CD4-positive, alpha-beta T cell treated with Interleukin-17A for 4 hours (primary cell): Measurements from ENCODE around the gene PTPRK.

ENCODE experiments used
- DNase-seq: peaks from one replicate; pipeline ENCODE4 v3.0.0-alpha.2; 2020; ENCODE audit warnings: mixed read lengths

The PTPRK gene

DNA sequence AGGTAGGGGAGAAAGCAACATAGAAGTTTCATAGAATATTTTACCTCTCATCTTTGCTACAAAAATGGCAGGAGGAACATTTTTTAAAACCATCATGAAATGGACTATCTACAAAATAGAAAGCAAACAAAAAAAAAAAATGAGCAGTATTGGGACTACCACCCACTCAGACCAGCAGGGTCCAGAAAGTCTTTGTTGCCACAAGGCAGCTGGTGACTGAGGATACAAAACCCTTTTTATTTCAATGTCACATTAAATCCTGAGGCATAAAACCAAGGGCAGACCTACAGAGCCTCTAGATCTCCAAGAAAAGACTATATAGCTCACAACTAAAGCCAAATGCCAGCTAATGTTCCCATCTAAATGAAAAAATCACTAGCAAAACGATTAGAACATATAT, 282.2 kb downstream of the PTPRK start:
- DNase-seq, result no peak

- no peak for DNase-seq
These were observed 284.8 kb downstream of the PTPRK start for GRCh38 chr6:128235556-128235955.

DNA sequence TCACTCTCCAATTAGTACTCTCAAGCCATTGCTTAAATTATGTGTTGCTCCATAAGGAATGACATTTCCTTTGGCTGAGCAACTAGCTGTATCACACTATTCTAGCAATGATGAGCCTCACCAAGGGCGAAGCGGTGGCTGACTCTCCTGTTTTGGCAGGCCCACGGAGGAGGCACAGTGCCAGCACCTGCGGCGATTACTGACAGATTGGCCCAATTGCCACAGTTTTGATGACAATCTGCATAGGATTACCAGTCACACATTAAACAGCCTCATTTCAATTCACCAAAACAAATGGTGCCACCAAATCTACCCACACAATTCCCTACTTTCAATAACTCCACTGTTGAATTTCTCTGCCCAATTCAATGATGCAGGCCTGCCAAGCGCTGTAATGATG, 286.9 kb downstream of the PTPRK start:
- DNase-seq, result no peak

GRCh38 chr6:128230267-128230989, 290.0 kb downstream of the PTPRK start:
- DNase-seq, result no peak

GRCh38 chr6:128225612-128226011, 294.8 kb downstream of the PTPRK start:
- no peak for DNase-seq

- no peak for DNase-seq
These were observed 303.5 kb downstream of the PTPRK start for GRCh38 chr6:128216917-128217316.

DNA sequence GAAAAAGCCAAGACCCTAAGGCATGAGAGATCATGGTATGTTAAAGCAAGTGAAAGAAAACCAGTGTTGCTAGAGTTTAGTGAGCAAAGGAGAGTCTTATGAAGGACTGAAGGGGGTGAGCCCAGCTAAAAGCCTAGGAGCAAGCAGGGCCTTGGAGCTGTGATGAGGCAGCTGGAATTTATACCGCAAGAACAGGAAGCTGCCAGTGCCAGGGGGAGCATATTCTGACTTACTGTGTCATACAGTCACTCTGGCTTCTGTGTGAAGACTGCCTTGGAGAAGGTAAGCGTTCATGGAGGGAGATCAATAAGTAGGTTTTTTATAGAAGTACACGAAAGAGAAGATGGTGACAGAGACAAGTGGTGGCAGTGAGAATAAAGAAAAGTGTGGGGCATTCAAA, 310.6 kb downstream of the PTPRK start:
- DNase-seq, result no peak

DNA sequence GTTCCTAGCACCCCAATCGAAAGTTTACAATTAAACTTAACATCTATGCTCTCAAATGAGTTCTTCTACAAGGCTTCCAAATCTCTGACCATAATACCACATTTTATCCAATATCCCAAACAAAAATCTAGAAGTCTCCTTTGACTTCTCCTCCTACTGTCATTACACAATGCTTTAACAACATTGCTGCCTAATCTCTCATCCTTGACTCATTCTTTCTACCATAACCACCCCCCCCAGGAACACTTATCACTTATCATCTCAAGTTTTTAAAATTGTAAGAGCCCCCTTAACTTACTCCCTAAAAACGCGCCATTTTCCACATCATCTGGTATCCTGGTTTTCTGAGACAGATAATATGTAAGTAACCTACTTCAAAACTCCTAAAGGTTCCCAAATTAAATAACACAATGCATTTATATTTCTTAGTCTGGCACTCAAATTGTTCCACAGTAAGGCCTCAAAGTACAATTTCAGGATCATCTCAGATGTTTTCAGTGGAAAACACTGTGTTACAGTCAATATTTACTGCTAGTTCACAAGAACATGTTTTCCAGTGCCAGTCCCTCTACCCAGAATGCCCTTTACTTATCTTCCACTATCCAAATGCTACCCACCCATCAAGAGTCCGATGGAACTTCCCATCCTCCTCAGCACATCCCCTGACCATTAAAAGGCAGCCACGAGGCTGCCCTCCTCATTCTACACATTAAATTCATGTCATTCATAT, 311.4 kb downstream of the PTPRK start:
- no peak for DNase-seq

DNA sequence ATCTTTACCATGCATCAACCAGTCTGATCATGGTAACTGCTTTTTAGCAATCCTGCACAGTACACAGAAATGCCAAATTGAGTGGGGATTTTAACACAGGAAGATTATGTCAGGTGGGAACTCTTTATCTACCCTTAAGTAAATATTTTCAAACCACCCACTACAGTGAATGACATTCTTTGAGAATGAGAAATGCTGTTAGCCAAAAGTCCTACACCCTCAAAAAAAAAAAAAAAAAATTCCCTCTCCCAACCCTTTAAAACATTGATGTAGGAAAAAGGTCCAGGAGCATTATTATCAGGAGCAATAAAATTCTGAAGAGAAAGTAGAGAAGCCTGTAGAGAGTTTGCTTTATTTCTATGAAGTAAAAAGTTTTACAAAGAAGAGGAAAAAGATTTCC, 312.3 kb downstream of the PTPRK start:
- no peak for DNase-seq

GRCh38 chr6:128206610-128207426, 313.6 kb downstream of the PTPRK start:
- no peak for DNase-seq

DNA sequence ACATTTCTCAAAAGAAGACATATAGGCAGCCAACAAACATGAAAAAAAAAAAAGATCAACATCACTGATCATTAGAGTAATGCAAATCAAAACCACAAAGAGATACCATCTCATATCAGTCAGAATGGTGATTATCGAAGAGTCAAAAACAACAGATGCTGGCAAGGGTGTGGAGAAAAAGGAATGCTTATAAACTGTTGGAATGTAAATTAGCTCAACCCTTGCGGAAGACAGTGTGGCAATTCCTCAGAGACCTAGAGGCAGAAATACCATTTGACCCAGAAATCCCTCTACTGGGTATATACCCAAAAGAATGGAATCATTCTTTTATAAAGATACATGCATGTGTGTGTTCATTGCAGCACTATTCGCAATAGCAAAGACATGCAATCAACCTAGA, 315.8 kb downstream of the PTPRK start:
- no peak for DNase-seq

GRCh38 chr6:128202169-128202765, 318.1 kb downstream of the PTPRK start:
- DNase-seq, result no peak

GRCh38 chr6:128200789-128201188, 319.6 kb downstream of the PTPRK start:
- no peak for DNase-seq

DNA sequence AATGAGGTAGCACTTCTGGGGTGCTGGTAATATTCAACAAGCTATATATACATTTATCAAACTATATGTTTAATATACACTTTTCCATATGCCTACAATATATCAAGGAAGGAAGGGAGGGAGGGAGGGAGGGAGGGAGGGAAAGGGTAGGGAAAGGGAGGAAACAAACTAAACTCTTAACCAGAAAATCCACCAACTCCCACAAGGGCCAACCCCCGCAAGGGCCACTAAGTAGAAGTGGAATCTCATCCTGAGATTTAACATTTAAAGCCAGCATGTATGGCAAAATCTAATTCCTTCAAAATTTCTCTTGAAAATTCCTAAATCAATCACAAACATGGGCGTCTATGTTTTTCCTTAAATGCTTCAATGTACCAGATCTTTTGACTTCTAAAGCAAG, 320.9 kb downstream of the PTPRK start:
- no peak for DNase-seq

DNA sequence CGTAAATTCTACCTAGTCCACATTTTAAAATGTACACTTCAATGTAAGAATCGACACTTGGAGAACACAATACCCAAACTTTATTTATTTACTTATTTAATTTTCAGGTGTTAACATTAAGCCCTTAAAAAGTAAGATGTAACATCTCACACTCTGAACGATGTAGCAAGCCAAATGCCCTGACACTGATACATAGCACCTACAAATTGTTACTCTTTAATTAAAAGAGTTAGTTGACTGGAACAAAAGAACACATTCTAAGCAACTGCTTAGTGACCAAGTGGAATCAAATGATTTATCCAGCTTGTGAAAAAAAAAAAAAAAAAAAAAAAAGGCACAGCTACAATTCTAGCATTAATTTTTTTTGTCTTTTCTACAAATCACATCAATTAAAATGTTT, 327.4 kb downstream of the PTPRK start:
- no peak for DNase-seq

GRCh38 chr6:128188678-128189077, 331.7 kb downstream of the PTPRK start:
- no peak for DNase-seq

GRCh38 chr6:128186729-128187128, 333.7 kb downstream of the PTPRK start:
- no peak for DNase-seq

GRCh38 chr6:128179876-128180438, 340.4 kb downstream of the PTPRK start:
- DNase-seq, result no peak

- DNase-seq, result no peak
These were observed 345.7 kb downstream of the PTPRK start for GRCh38 chr6:128174724-128175123.

GRCh38 chr6:128172752-128173682, 347.4 kb downstream of the PTPRK start:
- no peak for DNase-seq

GRCh38 chr6:128172081-128172480, 348.3 kb downstream of the PTPRK start:
- no peak for DNase-seq

GRCh38 chr6:128171182-128171581, 349.2 kb downstream of the PTPRK start:
- DNase-seq, result no peak
